Measurements from ENCODE around the gene CD40LG.

DNA sequence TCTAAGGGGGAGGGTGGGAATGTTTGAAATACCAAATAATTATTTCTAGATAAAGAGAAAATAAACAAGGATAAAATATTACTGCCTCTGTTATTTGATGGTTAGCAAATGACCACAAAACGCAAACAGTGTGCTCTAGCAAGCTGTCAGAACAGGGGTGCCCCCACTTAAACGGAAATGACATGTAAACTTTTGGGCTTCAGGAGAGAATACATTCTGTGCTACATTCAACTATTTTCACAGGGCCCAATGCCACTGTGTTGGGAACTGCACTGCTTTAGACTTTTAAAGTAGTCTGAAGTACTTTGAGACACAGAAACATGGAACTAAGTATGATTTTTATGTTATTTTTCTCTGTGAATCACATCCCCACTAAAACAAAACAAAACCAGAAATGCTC is 14.1 kb downstream of the CD40LG start:
- TF ChIP-seq EZH2 (IDR thresholded peaks at IDR 0.05; ENCODE audit: low read length) = no peak
- TF ChIP-seq, protein P1, sequence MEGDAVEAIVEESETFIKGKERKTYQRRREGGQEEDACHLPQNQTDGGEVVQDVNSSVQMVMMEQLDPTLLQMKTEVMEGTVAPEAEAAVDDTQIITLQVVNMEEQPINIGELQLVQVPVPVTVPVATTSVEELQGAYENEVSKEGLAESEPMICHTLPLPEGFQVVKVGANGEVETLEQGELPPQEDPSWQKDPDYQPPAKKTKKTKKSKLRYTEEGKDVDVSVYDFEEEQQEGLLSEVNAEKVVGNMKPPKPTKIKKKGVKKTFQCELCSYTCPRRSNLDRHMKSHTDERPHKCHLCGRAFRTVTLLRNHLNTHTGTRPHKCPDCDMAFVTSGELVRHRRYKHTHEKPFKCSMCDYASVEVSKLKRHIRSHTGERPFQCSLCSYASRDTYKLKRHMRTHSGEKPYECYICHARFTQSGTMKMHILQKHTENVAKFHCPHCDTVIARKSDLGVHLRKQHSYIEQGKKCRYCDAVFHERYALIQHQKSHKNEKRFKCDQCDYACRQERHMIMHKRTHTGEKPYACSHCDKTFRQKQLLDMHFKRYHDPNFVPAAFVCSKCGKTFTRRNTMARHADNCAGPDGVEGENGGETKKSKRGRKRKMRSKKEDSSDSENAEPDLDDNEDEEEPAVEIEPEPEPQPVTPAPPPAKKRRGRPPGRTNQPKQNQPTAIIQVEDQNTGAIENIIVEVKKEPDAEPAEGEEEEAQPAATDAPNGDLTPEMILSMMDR (optimal IDR thresholded peaks at IDR 0.05 in 1 of 3, IDR thresholded peaks at IDR 0.05 in 1 of 3, conservative IDR thresholded peaks at IDR 0.05 in 1 of 3; ENCODE audit: extremely low read depth in 1 of 3, insufficient read depth in 2 of 3, low read length in 3 of 3) = no peak

All from keratinocyte (primary cell).